OCI-LY1 (cell line): ENCODE measurements around the gene KIFBP.

Source experiments
- H2AFZ ChIP-seq: fragments of 200-600 bp; sonication (generic), shearing (Covaris generic); 2 replicates; pipeline ENCODE4 v1.6.0; 2014; ENCODE audit warnings: antibody characterized with exemption, mild to moderate bottlenecking, low read length
- H3F3A ChIP-seq: fragments of 200-600 bp; sonication (generic), shearing (Covaris generic); 2 replicates; pipeline ENCODE4 v1.6.0; 2014; ENCODE audit warnings: mild to moderate bottlenecking, antibody characterized with exemption, low read length, moderate library complexity; ENCODE audit not compliant: insufficient read depth
- H3K27ac ChIP-seq: fragments of 200-600 bp; sonication (generic); 2 replicates; pipeline ENCODE4 v1.5.1; 2014; ENCODE audit warnings: low read length, mixed run types, mild to moderate bottlenecking, low read depth; ENCODE audit not compliant: poor library complexity, severe bottlenecking
- H3K27me3 ChIP-seq: fragments of 200-600 bp; sonication (generic); 2 replicates; pipeline ENCODE4 v1.6.0; 2014; ENCODE audit warnings: antibody characterized with exemption, mild to moderate bottlenecking, low read length, moderate library complexity; ENCODE audit not compliant: insufficient read depth
- H3K36me3 ChIP-seq: fragments of 200-600 bp; sonication (generic); 2 replicates; pipeline ENCODE4 v1.6.1; 2014; ENCODE audit warnings: mild to moderate bottlenecking, antibody characterized with exemption, low read length, moderate library complexity, mixed read lengths; ENCODE audit not compliant: insufficient read depth
- H3K4me1 ChIP-seq: fragments of 200-600 bp; sonication (generic); 2 replicates; pipeline ENCODE4 v1.5.1; 2014; ENCODE audit warnings: mild to moderate bottlenecking, low read length, moderate library complexity; ENCODE audit not compliant: insufficient read depth, severe bottlenecking
- H3K4me2 ChIP-seq: fragments of 200-600 bp; sonication (generic), shearing (Covaris generic); 2 replicates; pipeline ENCODE4 v1.6.1; 2014; ENCODE audit warnings: low read length
- H3K4me3 ChIP-seq: fragments of 200-600 bp; sonication (generic); 2 replicates; pipeline ENCODE4 v1.5.1; 2014; ENCODE audit warnings: low read length, low read depth, mild to moderate bottlenecking, mixed read lengths; ENCODE audit not compliant: poor library complexity, severe bottlenecking
- H3K79me2 ChIP-seq: fragments of 200-600 bp; shearing (Covaris generic); 2 replicates; pipeline ENCODE4 v1.6.1; 2016; ENCODE audit warnings: mixed run types, low read length, mixed read lengths; ENCODE audit not compliant: insufficient read depth
- H3K9ac ChIP-seq: fragments of 200-600 bp; sonication (generic), shearing (Covaris generic); 2 replicates; pipeline ENCODE4 v1.6.1; 2014; ENCODE audit warnings: mild to moderate bottlenecking, low read length, mixed read lengths
- H3K9me2 ChIP-seq: fragments of 200-600 bp; sonication (generic), shearing (Covaris generic); 2 replicates; pipeline ENCODE4 v1.6.1; 2014; ENCODE audit warnings: low read depth, mild to moderate bottlenecking, low read length, mixed read lengths
- H3K9me3 ChIP-seq: fragments of 200-600 bp; shearing (Covaris generic); 2 replicates; pipeline ENCODE4 v1.6.1; 2014; ENCODE audit warnings: low read length, mixed read lengths
- H4K20me1 ChIP-seq: fragments of 200-600 bp; sonication (generic), shearing (Covaris generic); 2 replicates; pipeline ENCODE4 v1.6.0; 2016; ENCODE audit warnings: mild to moderate bottlenecking, low read length; ENCODE audit not compliant: insufficient read depth
- EZH2 ChIP-seq: fragments of 200-600 bp; sonication (generic), shearing (Covaris generic); IDR thresholded peaks from 2 replicates; pipeline ENCODE4 v1.8.0; 2017; ENCODE audit warnings: borderline replicate concordance, mixed run types, mild to moderate bottlenecking, antibody characterized with exemption, low read length, moderate library complexity, mixed read lengths
- TF ChIP-seq, protein P1 (sequence below): fragments of 200-600 bp; sonication (generic), shearing (Covaris generic); IDR thresholded peaks from 2 replicates; pipeline ENCODE4 v1.5.1; 2017; ENCODE audit warnings: mild to moderate bottlenecking, antibody characterized with exemption, low read length, moderate library complexity, mixed read lengths

Gene KIFBP

GRCh38 chr10:69004821-69005220 lies 16.2 kb downstream of the KIFBP start:
- no peak overlapping the region for H3K4me3 ChIP-seq
- H3K4me1 ChIP-seq = no peaks in the 10 kb centered on the region
- H3K9me3 ChIP-seq = no peaks in the 10 kb centered on the region
- no peak overlapping the region for H3K9ac ChIP-seq
- H3K79me2 ChIP-seq = no peaks in the 10 kb centered on the region
- no peaks in the 10 kb centered on the region for H3K27me3 ChIP-seq
- no peak overlapping the region for H3K4me2 ChIP-seq
- H3K27ac ChIP-seq = no peak overlapping the region
- TF ChIP-seq EZH2 = no peak
- TF ChIP-seq, protein P1, sequence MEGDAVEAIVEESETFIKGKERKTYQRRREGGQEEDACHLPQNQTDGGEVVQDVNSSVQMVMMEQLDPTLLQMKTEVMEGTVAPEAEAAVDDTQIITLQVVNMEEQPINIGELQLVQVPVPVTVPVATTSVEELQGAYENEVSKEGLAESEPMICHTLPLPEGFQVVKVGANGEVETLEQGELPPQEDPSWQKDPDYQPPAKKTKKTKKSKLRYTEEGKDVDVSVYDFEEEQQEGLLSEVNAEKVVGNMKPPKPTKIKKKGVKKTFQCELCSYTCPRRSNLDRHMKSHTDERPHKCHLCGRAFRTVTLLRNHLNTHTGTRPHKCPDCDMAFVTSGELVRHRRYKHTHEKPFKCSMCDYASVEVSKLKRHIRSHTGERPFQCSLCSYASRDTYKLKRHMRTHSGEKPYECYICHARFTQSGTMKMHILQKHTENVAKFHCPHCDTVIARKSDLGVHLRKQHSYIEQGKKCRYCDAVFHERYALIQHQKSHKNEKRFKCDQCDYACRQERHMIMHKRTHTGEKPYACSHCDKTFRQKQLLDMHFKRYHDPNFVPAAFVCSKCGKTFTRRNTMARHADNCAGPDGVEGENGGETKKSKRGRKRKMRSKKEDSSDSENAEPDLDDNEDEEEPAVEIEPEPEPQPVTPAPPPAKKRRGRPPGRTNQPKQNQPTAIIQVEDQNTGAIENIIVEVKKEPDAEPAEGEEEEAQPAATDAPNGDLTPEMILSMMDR = peak; percentile 60
- no peak overlapping the region for H2AFZ ChIP-seq
- no peaks in the 10 kb centered on the region for H4K20me1 ChIP-seq
- H3K9me2 ChIP-seq = no peaks in the 10 kb centered on the region
- H3K36me3 ChIP-seq = peaks cover 14% of the 10 kb centered on the region
- 0 out of 2 replicates have a peak, but pooled peaks cover 5% of the 10 kb centered on the region for H3F3A ChIP-seq

DNA sequence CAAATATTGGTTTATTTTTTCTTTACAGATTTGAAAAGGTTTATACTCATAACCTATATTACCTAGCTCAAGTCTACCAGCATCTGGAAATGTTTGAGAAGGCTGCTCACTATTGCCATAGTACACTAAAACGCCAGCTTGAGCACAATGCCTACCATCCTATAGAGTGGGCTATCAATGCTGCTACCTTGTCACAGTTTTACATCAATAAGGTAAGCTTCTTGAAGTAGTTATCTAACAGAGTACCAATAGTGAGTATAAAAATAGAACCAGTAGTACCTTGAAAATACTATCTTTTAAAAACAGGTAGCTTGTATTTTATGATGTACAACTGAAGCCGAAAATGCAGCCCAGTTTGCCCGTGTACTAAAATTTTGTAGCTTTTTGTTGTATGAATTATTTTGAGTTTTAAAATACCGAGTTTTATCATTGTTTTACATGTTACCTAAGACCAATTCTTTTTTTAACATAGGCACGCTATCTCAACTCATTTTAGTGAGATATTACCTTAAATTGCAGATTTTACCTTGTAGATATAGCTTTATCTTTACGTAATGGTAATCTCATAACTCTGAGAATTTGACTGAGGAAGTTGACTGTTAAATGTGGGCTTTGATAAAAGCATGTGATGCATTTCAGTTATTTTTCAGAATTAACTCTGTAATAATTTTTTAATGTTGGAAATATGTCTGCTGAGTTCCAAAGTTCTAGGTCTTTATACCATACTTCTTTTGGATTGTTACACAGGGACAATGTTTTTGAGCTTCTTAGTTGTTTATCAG lies 17.3 kb downstream of the KIFBP start:
- Histone ChIP-seq H3K79me2 (no peaks in the 10 kb centered on the region), H2AFZ (no peak overlapping the region), H3K27me3 (no peaks in the 10 kb centered on the region), H3K9ac (no peak overlapping the region), H3K36me3 (peaks cover 11% of the 10 kb centered on the region; the same call in 1 of the 2 replicates), H3K27ac (no peak overlapping the region), H4K20me1 (no peaks in the 10 kb centered on the region), H3K9me3 (no peaks in the 10 kb centered on the region), H3F3A (0 out of 2 replicates have a peak, but pooled peaks cover 5% of the 10 kb centered on the region), H3K4me3 (no peak overlapping the region), H3K4me2 (no peak overlapping the region), H3K9me2 (no peaks in the 10 kb centered on the region), H3K4me1 (no peaks in the 10 kb centered on the region)
- no peak for TF ChIP-seq EZH2
- TF ChIP-seq, protein P1 = no peak

- Histone ChIP-seq H4K20me1 (no peaks in the 10 kb centered on the region), H3K9me2 (no peaks in the 10 kb centered on the region), H2AFZ (no peak overlapping the region), H3K4me2 (no peak overlapping the region), H3K27me3 (no peaks in the 10 kb centered on the region), H3K36me3 (peaks cover 14% of the 10 kb centered on the region; the same call in 1 of the 2 replicates), H3K9me3 (no peaks in the 10 kb centered on the region), H3K4me3 (no peak overlapping the region), H3K79me2 (no peaks in the 10 kb centered on the region), H3K27ac (no peak overlapping the region), H3F3A (0 out of 2 replicates have a peak, but pooled peaks cover 5% of the 10 kb centered on the region), H3K4me1 (no peaks in the 10 kb centered on the region), H3K9ac (no peak overlapping the region)
- TF ChIP-seq EZH2 = no peak
- TF ChIP-seq, protein P1 = no peak
Observed at GRCh38 chr10:69007260-69007659, 18.7 kb downstream of the KIFBP start.
